Liver (tissue), 3 donors: ENCODE results near the gene RIPK1.

Experiments used
- CTCF ChIP-seq: fragments of 150-350 bp; IDR thresholded peaks from 2 replicates; pipeline ENCODE4 v1.5.1; 2017; ENCODE audit warnings: improper control_type of control experiment, low read depth, low read length; ENCODE audit not compliant: missing input control
- EGR1 ChIP-seq, 2 donors: IDR thresholded peaks; 2 replicates each; pipeline ENCODE4 v1.6.1; 2016 to 2018; ENCODE audit warnings: antibody characterized with exemption in 2 of 2, low read depth in 2 of 2
- GABPA ChIP-seq, 2 donors: IDR thresholded peaks in 1 of 2; conservative IDR thresholded peaks in 1 of 2; 2 replicates each; pipeline ENCODE4 v1.6.1; 2016; ENCODE audit warnings: antibody characterized with exemption in 2 of 2, mild to moderate bottlenecking in 1 of 2, moderate library complexity in 1 of 2
- RXRA ChIP-seq, 2 donors: IDR thresholded peaks; 2 replicates each; pipeline ENCODE4 v1.6.1; 2017 to 2018; ENCODE audit warnings: antibody characterized with exemption in 2 of 2, mild to moderate bottlenecking in 1 of 2
- SP1 ChIP-seq: IDR thresholded peaks from 2 replicates; pipeline ENCODE4 v1.6.1; 2018; ENCODE audit warnings: antibody characterized with exemption, mild to moderate bottlenecking
- TF ChIP-seq, protein P1 (sequence below): IDR thresholded peaks from 2 replicates; pipeline ENCODE4 v1.6.1; 2016; ENCODE audit warnings: antibody characterized with exemption
- donor health status: healthy.
- donor health status: healthy.

GRCh38 chr6:3026791-3027626 lies 41.3 kb upstream of the RIPK1 start:
- TF ChIP-seq CTCF (no peak), SP1 (no peak), RXRA (IDR thresholded peaks at IDR 0.05) (no peak), EGR1 (IDR thresholded peaks at IDR 0.05; ENCODE audit: low read depth in 2 of 2) (no peak), GABPA (IDR thresholded peaks at IDR 0.05 in 1 of 2, conservative IDR thresholded peaks at IDR 0.05 in 1 of 2) (no peak)
- TF ChIP-seq, protein P1, sequence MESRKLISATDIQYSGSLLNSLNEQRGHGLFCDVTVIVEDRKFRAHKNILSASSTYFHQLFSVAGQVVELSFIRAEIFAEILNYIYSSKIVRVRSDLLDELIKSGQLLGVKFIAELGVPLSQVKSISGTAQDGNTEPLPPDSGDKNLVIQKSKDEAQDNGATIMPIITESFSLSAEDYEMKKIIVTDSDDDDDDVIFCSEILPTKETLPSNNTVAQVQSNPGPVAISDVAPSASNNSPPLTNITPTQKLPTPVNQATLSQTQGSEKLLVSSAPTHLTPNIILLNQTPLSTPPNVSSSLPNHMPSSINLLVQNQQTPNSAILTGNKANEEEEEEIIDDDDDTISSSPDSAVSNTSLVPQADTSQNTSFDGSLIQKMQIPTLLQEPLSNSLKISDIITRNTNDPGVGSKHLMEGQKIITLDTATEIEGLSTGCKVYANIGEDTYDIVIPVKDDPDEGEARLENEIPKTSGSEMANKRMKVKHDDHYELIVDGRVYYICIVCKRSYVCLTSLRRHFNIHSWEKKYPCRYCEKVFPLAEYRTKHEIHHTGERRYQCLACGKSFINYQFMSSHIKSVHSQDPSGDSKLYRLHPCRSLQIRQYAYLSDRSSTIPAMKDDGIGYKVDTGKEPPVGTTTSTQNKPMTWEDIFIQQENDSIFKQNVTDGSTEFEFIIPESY = no peak
